ENCODE data around the gene GOLGB1. TPM values are rescaled to one million over a fixed set of nuclear protein-coding genes. Genes with fewer than 3 reads are reported as not detected.
A peak's percentile ranks its signal among the peaks of the same experiment; 100 is the strongest.
"Not testable (repeated sequence)": the region's sequence is repeated elsewhere in the genome, so short reads cannot be mapped to it uniquely, and the experiment has no call there.

The GOLGB1 gene
- total RNA-seq, 1 donor from 2014 or later: 48.1 TPM

- not testable (repeated sequence) for DNase-seq (ENCODE audit: low read depth)
Measured at GRCh38 chr3:121688747-121689146, 60.8 kb downstream of the GOLGB1 start.

GRCh38 chr3:121681792-121682191, 67.7 kb downstream of the GOLGB1 start:
- no peak for DNase-seq (ENCODE audit: low read depth)

GRCh38 chr3:121677141-121677540, 72.4 kb downstream of the GOLGB1 start:
- DNase-seq (ENCODE audit: low read depth): no peak

GRCh38 chr3:121670676-121671075, 78.9 kb downstream of the GOLGB1 start:
- DNase-seq (ENCODE audit: low read depth): no peak

GRCh38 chr3:121667333-121667732, 82.2 kb downstream of the GOLGB1 start:
- no peak for DNase-seq (ENCODE audit: low read depth)

- no peak for DNase-seq (ENCODE audit: low read depth)
Measured at GRCh38 chr3:121665488-121665887, 84.1 kb downstream of the GOLGB1 start.

GRCh38 chr3:121663171-121663847, 86.2 kb downstream of the GOLGB1 start:
- peak; percentile 6 for DNase-seq (ENCODE audit: low read depth)

GRCh38 chr3:121662742-121663141, 86.8 kb downstream of the GOLGB1 start:
- no peak for DNase-seq (ENCODE audit: low read depth)

GRCh38 chr3:121661376-121661775, 88.2 kb downstream of the GOLGB1 start:
- DNase-seq (ENCODE audit: low read depth): no peak

- DNase-seq (ENCODE audit: low read depth): no peak
Measured at GRCh38 chr3:121660356-121661171, 89.0 kb downstream of the GOLGB1 start, which contains the start of gene HCLS1. TSS of gene HCLS1 (minus strand) at chr3:121660903. CDS start at chr3:121658347, 2,556 bp downstream.

GRCh38 chr3:121659586-121659985, 90.0 kb downstream of the GOLGB1 start:
- DNase-seq (ENCODE audit: low read depth): no peak

GRCh38 chr3:121658716-121659435, 90.7 kb downstream of the GOLGB1 start:
- no peak for DNase-seq (ENCODE audit: low read depth)

GRCh38 chr3:121654493-121655385, 94.8 kb downstream of the GOLGB1 start:
- no peak for DNase-seq (ENCODE audit: low read depth)

GRCh38 chr3:121651684-121652083, 97.9 kb downstream of the GOLGB1 start:
- no peak for DNase-seq (ENCODE audit: low read depth)

- no peak for DNase-seq (ENCODE audit: low read depth)
Measured at GRCh38 chr3:121649645-121650044, 99.9 kb downstream of the GOLGB1 start.

GRCh38 chr3:121648219-121648958, 101.2 kb downstream of the GOLGB1 start:
- peak; percentile 53 for DNase-seq (ENCODE audit: low read depth)

- DNase-seq (ENCODE audit: low read depth): no peak
Measured at GRCh38 chr3:121645054-121645453, 104.5 kb downstream of the GOLGB1 start.

GRCh38 chr3:121642601-121643314, 106.8 kb downstream of the GOLGB1 start:
- no peak for DNase-seq (ENCODE audit: low read depth)

GRCh38 chr3:121641127-121641526, 108.4 kb downstream of the GOLGB1 start:
- DNase-seq (ENCODE audit: low read depth): no peak
